Body of pancreas (tissue), 4 donors: ENCODE data around the gene NME4. TPM values are rescaled to one million over a fixed set of nuclear protein-coding genes. Genes with fewer than 3 reads are reported as not detected.

Experiments used
- ATAC-seq: fragments of 150-250 bp; one replicate; pipeline ENCODE4 v1.9.1; 2016
- DNase-seq, 4 donors: peaks; one replicate each; pipeline ENCODE4 v3.0.0-alpha.2; 2019
- H3K27ac ChIP-seq, 4 donors: fragments of 200-600 bp; sonication (generic); 1 replicate in 3 of 4; 2 replicates in 1 of 4; pipeline versions ENCODE4 v1.5.1 to v1.6.1; 2016 to 2019; ENCODE audit warnings: mild to moderate bottlenecking in 1 of 4, mixed read lengths in 1 of 4, moderate library complexity in 1 of 4
- H3K27me3 ChIP-seq, 2 donors: fragments of 200-600 bp; sonication (generic); one replicate each; pipeline ENCODE4 v1.6.0; 2016; ENCODE audit warnings: mild to moderate bottlenecking in 1 of 2
- H3K36me3 ChIP-seq, 2 donors: fragments of 200-600 bp; sonication (generic); replicated peaks in 1 of 2; 2 replicates each; pipeline ENCODE4 v1.5.1; 2016; ENCODE audit warnings: low read depth in 2 of 2; ENCODE audit not compliant: insufficient read depth in 1 of 2
- H3K4me1 ChIP-seq: fragments of 200-600 bp; sonication (generic); one replicate; pipeline ENCODE4 v1.6.0; 2016
- H3K4me3 ChIP-seq, 2 donors: fragments of 200-600 bp; sonication (generic); 1 replicate in 1 of 2; 2 replicates in 1 of 2; pipeline ENCODE4 v1.5.1; 2016 to 2019
- H3K9me3 ChIP-seq, 3 donors: fragments of 200-600 bp; sonication (generic); 1 replicate in 2 of 3; 2 replicates in 1 of 3; pipeline ENCODE4 v1.5.1; 2016
- CTCF ChIP-seq, 7 experiments: fragments of 450-650 bp in 4 of 7; fragments of 200-600 bp in 3 of 7; sonication (generic) in 3 of 7; IDR thresholded peaks; one replicate each; pipeline ENCODE4 v1.5.1; 2016 to 2019; ENCODE audit warnings: antibody characterized with exemption in 7 of 7
- POLR2A ChIP-seq, 3 donors: fragments of 450-650 bp; IDR thresholded peaks; one replicate each; pipeline ENCODE4 v1.6.1; 2016; ENCODE audit warnings: antibody characterized with exemption in 3 of 3, mild to moderate bottlenecking in 2 of 3
- WGBS, 2 donors: methylation state at CpG; one replicate each; pipeline ENCODE4 v1.1.5; 2017; 5-methylcytosine and 5-hydroxymethylcytosine counted together
- intact Hi-C: fragments of 100-400 bp; cut with DNase I; formaldehyde crosslinking; loops from one replicate; pipeline ENCODE4 v1.15.1; 2023
- total RNA-seq, 2 donors: library from RNA; depleted of rRNA; stranded (reverse); fragments of >200 nt; gene quantifications; one replicate each; pipeline ENCODE4 v1.1.0, GENCODE V29; 2016

The NME4 gene
- total RNA-seq, 2 donors from 2014 or later = 20.2 to 33.0 TPM

- Histone ChIP-seq H3K27me3 (no peaks in the 10 kb centered on the region), H3K4me1 (peaks cover 34% of the 10 kb centered on the region), H3K4me3 (peak within 1 kb of the TSS; percentile 54 to 76), H3K9me3 (no peaks in the 10 kb centered on the region), H3K36me3 (no peaks in the 10 kb centered on the region), H3K27ac (peak within 1 kb of the TSS; percentile 86 to 97 (median 94))
- 0 to 1% methylated on average over 29 to 90 of the region's 91 CpGs for WGBS, 2 donors
- peak; percentile 96 to 98 (median 98) for DNase-seq
- intact Hi-C loops = no loop called here
- ATAC-seq = peak; percentile 88
- TF ChIP-seq CTCF (IDR thresholded peaks at IDR 0.05) = peak in 6 of 7 experiments; percentile 25 to 61 (median 36)
- peak; percentile 38 to 80 (median 69) for TF ChIP-seq POLR2A (IDR thresholded peaks at IDR 0.05)
These were observed 4.7 kb downstream of the NME4 start, which contains the start of gene DECR2 for GRCh38 chr16:401468-402348. Gene DECR2, plus strand, starts transcription at chr16:401885. Its CDS starts 79 bp downstream, at chr16:401964.

GRCh38 chr16:404971-405486, 8.0 kb downstream of the NME4 start:
- 78 to 87% methylated on average over 9 to 12 of the region's 12 CpGs for WGBS, 2 donors
- no peaks in the 10 kb centered on the region for H3K9me3 ChIP-seq
- intact Hi-C loops = no loop called here
- H3K27ac ChIP-seq = no peak overlapping the region
- H3K27me3 ChIP-seq = no peaks in the 10 kb centered on the region
- H3K4me3 ChIP-seq = no peak overlapping the region
- ATAC-seq = no peak
- TF ChIP-seq POLR2A (IDR thresholded peaks at IDR 0.05) (no peak), CTCF (IDR thresholded peaks at IDR 0.05) (no peak)
- no peaks in the 10 kb centered on the region for H3K36me3 ChIP-seq
- DNase-seq = no peak
- peaks cover 22% of the 10 kb centered on the region for H3K4me1 ChIP-seq

GRCh38 chr16:405548-406506, 8.8 kb downstream of the NME4 start:
- TF ChIP-seq POLR2A (IDR thresholded peaks at IDR 0.05) (no peak), CTCF (IDR thresholded peaks at IDR 0.05) (no peak)
- Histone ChIP-seq H3K36me3 (no peaks in the 10 kb centered on the region), H3K4me1 (peaks cover 15% of the 10 kb centered on the region), H3K9me3 (no peaks in the 10 kb centered on the region), H3K4me3 (no peak overlapping the region), H3K27me3 (no peaks in the 10 kb centered on the region), H3K27ac (no peak overlapping the region)
- DNase-seq = no peak
- WGBS, 2 donors = 79 to 85% methylated on average over 16 to 19 of the region's 27 CpGs
- no peak for ATAC-seq
- intact Hi-C loops = no loop called here

GRCh38 chr16:407253-407652, 10.3 kb downstream of the NME4 start:
- Histone ChIP-seq H3K4me1 (peaks cover 9% of the 10 kb centered on the region), H3K9me3 (no peaks in the 10 kb centered on the region), H3K27ac (no peak overlapping the region), H3K4me3 (no peak overlapping the region), H3K27me3 (no peaks in the 10 kb centered on the region), H3K36me3 (peaks cover 0 to 3% of the 10 kb centered on the region in 2 donors)
- intact Hi-C loops = no loop called here
- TF ChIP-seq CTCF (IDR thresholded peaks at IDR 0.05) (no peak), POLR2A (IDR thresholded peaks at IDR 0.05) (no peak)
- WGBS, 2 donors = 80 to 85% methylated on average over 1 to 7 of the region's 16 CpGs
- ATAC-seq (no peak), DNase-seq (no peak)
